Endodermal cell (in vitro differentiated cells): ENCODE data around the gene FUT8. TPM values are rescaled to one million over a fixed set of nuclear protein-coding genes. Genes with fewer than 3 reads are reported as not detected.

Experiments
- DNase-seq: peaks from one replicate; pipeline ENCODE4 v3.0.0-alpha.2; 2017
- H3K27ac ChIP-seq: 2 replicates; pipeline ENCODE4 v1.5.1; 2013; ENCODE audit warnings: mild to moderate bottlenecking, low read depth, low read length, moderate library complexity
- H3K27me3 ChIP-seq: 2 replicates; pipeline ENCODE4 v1.6.1; 2013; ENCODE audit warnings: mild to moderate bottlenecking, low read length, moderate library complexity; ENCODE audit not compliant: insufficient read depth, control insufficient read depth, poor library complexity, severe bottlenecking
- H3K36me3 ChIP-seq: 2 replicates; pipeline ENCODE4 v1.7.0; 2013; ENCODE audit warnings: mild to moderate bottlenecking, low read length, moderate library complexity; ENCODE audit not compliant: control insufficient read depth, insufficient read depth
- H3K4me1 ChIP-seq: one replicate; pipeline ENCODE4 v1.7.0; 2013; ENCODE audit warnings: low read length; ENCODE audit not compliant: control insufficient read depth, insufficient read depth
- H3K4me3 ChIP-seq: 2 replicates; pipeline ENCODE4 v1.5.1; 2013; ENCODE audit warnings: mild to moderate bottlenecking, low read length, moderate library complexity
- H3K9ac ChIP-seq: 2 replicates; pipeline ENCODE4 v1.6.1; 2013; ENCODE audit warnings: mild to moderate bottlenecking, low read length, moderate library complexity; ENCODE audit not compliant: poor library complexity, severe bottlenecking; ENCODE audit errors: extremely low read depth
- H3K9me3 ChIP-seq: 2 replicates; pipeline ENCODE4 v1.6.1; 2013; ENCODE audit warnings: mild to moderate bottlenecking, low read length, moderate library complexity; ENCODE audit not compliant: control insufficient read depth
- H3K27ac Mint-ChIP-seq: 2 replicates; pipeline ENCODE4 v1.8.0; 2020; ENCODE audit warnings: mixed read lengths
- H3K27me3 Mint-ChIP-seq: 2 replicates; pipeline ENCODE4 v1.8.0; 2021; ENCODE audit warnings: mild to moderate bottlenecking, mixed read lengths; ENCODE audit not compliant: insufficient read depth
- H3K36me3 Mint-ChIP-seq: 2 replicates; pipeline ENCODE4 v1.8.0; 2020; ENCODE audit warnings: low read depth, mixed read lengths
- H3K4me1 Mint-ChIP-seq: 2 replicates; pipeline ENCODE4 v1.8.0; 2020; ENCODE audit warnings: mixed read lengths
- H3K4me3 Mint-ChIP-seq: 2 replicates; pipeline ENCODE4 v1.8.0; 2020; ENCODE audit warnings: mild to moderate bottlenecking, moderate library complexity, mixed read lengths
- H3K9me3 Mint-ChIP-seq: 2 replicates; pipeline ENCODE4 v1.8.0; 2020; ENCODE audit warnings: mild to moderate bottlenecking, mixed read lengths
- CTCF ChIP-seq: fragments of 200-600 bp; sonication (generic); conservative IDR thresholded peaks from 2 replicates; pipeline ENCODE4 v1.5.0; 2021; ENCODE audit warnings: antibody characterized with exemption, mild to moderate bottlenecking
- WGBS, 2 experiments: methylation state at CpG; one replicate each; pipeline versions ENCODE4 v1.1.5 to v1.1.7; 2013; ENCODE audit warnings: missing lambda C conversion rate in 2 of 2, mixed read lengths in 1 of 2; ENCODE audit not compliant: insufficient coverage in 1 of 2, insufficient read length in 1 of 2; 5-methylcytosine and 5-hydroxymethylcytosine counted together
- total RNA-seq, 2 donors: library from RNA; stranded (reverse); fragmentation: NEBNext Ultra II Directional in 1 of 2; extraction: Animal tissue kit (Norgen Biotek cat#: 25700) in 1 of 2; gene quantifications; 2 replicates in 1 of 2; 3 replicates in 1 of 2; pipeline ENCODE4 v1.2.1, GENCODE V29; 2021

FUT8 gene
- total RNA-seq, 2 donors from 2014 or later: 63.9 to 76.9 TPM

- Mint-ChIP-seq H3K4me3 (no peak overlapping the region), H3K4me1 (no peaks in the 10 kb centered on the region)
Measured at GRCh38 chr14:65731933-65732506, 319.5 kb downstream of the FUT8 start.

GRCh38 chr14:65738339-65738738 is 325.8 kb downstream of the FUT8 start:
- Histone ChIP-seq H3K4me3 (no peak overlapping the region), H3K27me3 (no peaks in the 10 kb centered on the region), H3K36me3 (peaks cover 30% of the 10 kb centered on the region), H3K27ac (no peak overlapping the region), H3K9me3 (no peaks in the 10 kb centered on the region), H3K9ac (no peak overlapping the region), H3K4me1 (no peaks in the 10 kb centered on the region)
- 75 to 96% methylated on average over 2 to 3 of the region's 4 CpGs for WGBS, 2 experiments
- Mint-ChIP-seq H3K27me3 (no peaks in the 10 kb centered on the region), H3K4me3 (no peak overlapping the region), H3K36me3 (peaks cover 9% of the 10 kb centered on the region), H3K4me1 (peaks cover 3% of the 10 kb centered on the region), H3K9me3 (no peaks in the 10 kb centered on the region), H3K27ac (no peak overlapping the region)
- TF ChIP-seq CTCF: no peak
- DNase-seq: no peak

More at GRCh38 chr14:65731933-65732506, 319.5 kb downstream of the FUT8 start:
- no peak for TF ChIP-seq CTCF
- no peak for DNase-seq
- peaks cover 24% of the 10 kb centered on the region for H3K36me3 Mint-ChIP-seq
- Histone ChIP-seq H3K9me3 (peaks cover 14% of the 10 kb centered on the region), H3K36me3 (peaks cover 45% of the 10 kb centered on the region), H3K4me3 (no peak overlapping the region), H3K9ac (no peak overlapping the region), H3K27ac (no peak overlapping the region), H3K4me1 (no peaks in the 10 kb centered on the region), H3K27me3 (no peaks in the 10 kb centered on the region)
- no peak overlapping the region for H3K27ac Mint-ChIP-seq
- peaks cover 14% of the 10 kb centered on the region for H3K9me3 Mint-ChIP-seq
- no peaks in the 10 kb centered on the region for H3K27me3 Mint-ChIP-seq
- WGBS, 2 experiments: 84 to 97% methylated on average over 2 of the region's 2 CpGs

GRCh38 chr14:65745396-65746190 is 333.1 kb downstream of the FUT8 start:
- WGBS, 2 experiments: 89 to 97% methylated on average over 6 to 8 of the region's 8 CpGs
- no peak for DNase-seq
- peaks cover 20% of the 10 kb centered on the region for H3K36me3 ChIP-seq
- peaks cover 17% of the 10 kb centered on the region for H3K36me3 Mint-ChIP-seq
- no peak for TF ChIP-seq CTCF
- no peak overlapping the region for H3K4me3 Mint-ChIP-seq
- no peaks in the 10 kb centered on the region for H3K27me3 ChIP-seq
- H3K4me1 Mint-ChIP-seq: peaks cover 23% of the 10 kb centered on the region
- peaks cover 7% of the 10 kb centered on the region for H3K4me1 ChIP-seq
- no peak overlapping the region for H3K9ac ChIP-seq
- H3K27ac Mint-ChIP-seq: no peak overlapping the region
- H3K27ac ChIP-seq: no peak overlapping the region
- peaks cover 9% of the 10 kb centered on the region for H3K9me3 ChIP-seq
- peaks cover 8% of the 10 kb centered on the region for H3K9me3 Mint-ChIP-seq
- no peaks in the 10 kb centered on the region for H3K27me3 Mint-ChIP-seq
- no peak overlapping the region for H3K4me3 ChIP-seq
